ENCODE results near the gene GPR84. TPM values are rescaled to one million over a fixed set of nuclear protein-coding genes. Genes with fewer than 3 reads are reported as not detected.

GPR84 gene
- total and polyA plus RNA-seq, 2 of the 8 experiments (the other 6 are each of a cell fraction or from before 2014, with no cell fraction given): 0.09 TPM; not detected in 1

DNA sequence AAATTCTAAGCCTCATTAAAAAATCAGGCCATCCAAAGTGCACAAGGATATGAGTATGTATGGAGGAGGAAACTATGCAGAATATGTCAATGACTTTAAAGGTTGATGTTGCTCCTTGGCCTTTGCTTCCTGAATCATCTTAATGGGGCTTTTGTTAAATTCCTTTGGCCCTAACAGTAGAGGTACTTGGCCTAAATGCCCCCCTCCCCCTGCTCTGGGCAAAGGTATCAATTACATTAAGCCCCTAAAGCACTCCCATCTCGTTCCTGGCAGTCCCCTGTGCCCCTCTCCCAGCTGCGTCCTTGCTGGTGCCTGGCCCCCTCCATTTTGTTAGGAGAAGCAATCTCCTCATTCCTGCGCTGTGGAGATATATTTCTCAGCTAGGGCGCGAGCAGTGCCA, 34.5 kb downstream of the GPR84 start:
- no peak overlapping the region for H3K4me3 ChIP-seq (ENCODE audit: extremely low read depth in 1 of 4, insufficient read depth in 2 of 4, low read depth in 3 of 4, low read length in 4 of 4)
- H2BK20ac ChIP-seq (ENCODE audit: low read length): no peak overlapping the region
- no peak overlapping the region for H3K18ac ChIP-seq (ENCODE audit: extremely low read depth, low read length)
- H3K4ac ChIP-seq (replicated peaks; ENCODE audit: insufficient read length, low read depth, low read length): no peak overlapping the region
- CTCF ChIA-PET (ENCODE audit: partially characterized antibody): interaction anchor here (1.0 to 34.6 kb wide), 13 partner anchors 8 to 136 kb away, joined by 3 to 618 read pairs (median 4); partner anchors contain the start of gene NFE2
- no peaks in the 10 kb centered on the region; a peak in 1 of 8 replicates for H3K36me3 ChIP-seq (ENCODE audit: control insufficient read depth in 2 of 4, insufficient read depth in 4 of 4, low read length in 3 of 4)
- H3K9me3 ChIP-seq (ENCODE audit: insufficient read depth in 2 of 2, low read depth in 1 of 2, low read length in 1 of 2): no peaks in the 10 kb centered on the region
- no peak overlapping the region for H3K9ac ChIP-seq (replicated peaks in 1 of 4; ENCODE audit: extremely low read depth in 1 of 4, low read depth in 3 of 4, low read length in 3 of 4)
- no peak overlapping the region for H2AK5ac ChIP-seq (ENCODE audit: low read depth, low read length)
- no peak overlapping the region for H4K8ac ChIP-seq (ENCODE audit: extremely low read depth, insufficient read depth, low read length)
- POLR2A ChIA-PET (ENCODE audit: partially characterized antibody): interaction anchor here (1.0 to 16.2 kb wide), 7 partner anchors 22 to 75 kb away, joined by 3 to 166 read pairs (median 74); partner anchors contain the start of genes CBX5 and HNRNPA1
- no peak overlapping the region for H3K56ac ChIP-seq (replicated peaks; ENCODE audit: insufficient read length, low read depth, low read length)
- no peak overlapping the region for H4K5ac ChIP-seq (ENCODE audit: insufficient read length, low read depth, low read length)
- FAIRE-seq (no peak), DNase-seq (ENCODE audit: low read depth in 1 of 2, low spot score in 2 of 2) (peak in 1 of 2 experiments; percentile 25)
- no peak overlapping the region for H3K27ac ChIP-seq (ENCODE audit: low read depth, low read length)
- TF ChIP-seq RNF2 (IDR thresholded peaks at IDR 0.05; ENCODE audit: borderline replicate concordance, low read depth, low read length, missing control alignments, poor library complexity, severe bottlenecking): no peak
- TF ChIP-seq TCF12 (IDR thresholded peaks at IDR 0.05; ENCODE audit: low read depth, low read length): no peak
- TF ChIP-seq CTBP2 (IDR thresholded peaks at IDR 0.05; ENCODE audit: borderline replicate concordance, insufficient read depth, insufficient read length, low read length): no peak
- TF ChIP-seq POLR2AphosphoS5 (IDR thresholded peaks at IDR 0.05; ENCODE audit: low read depth, low read length): no peak
- TF ChIP-seq, protein P1, sequence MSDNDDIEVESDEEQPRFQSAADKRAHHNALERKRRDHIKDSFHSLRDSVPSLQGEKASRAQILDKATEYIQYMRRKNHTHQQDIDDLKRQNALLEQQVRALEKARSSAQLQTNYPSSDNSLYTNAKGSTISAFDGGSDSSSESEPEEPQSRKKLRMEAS (IDR thresholded peaks at IDR 0.05): no peak
- no peak for TF ChIP-seq JUN (IDR thresholded peaks at IDR 0.05; ENCODE audit: low read depth, low read length)
- TF ChIP-seq CHD2 (IDR thresholded peaks at IDR 0.05; ENCODE audit: low read length): no peak
- TF ChIP-seq TEAD4 (IDR thresholded peaks at IDR 0.05; ENCODE audit: low read depth, low read length): no peak
- TF ChIP-seq, protein P2, sequence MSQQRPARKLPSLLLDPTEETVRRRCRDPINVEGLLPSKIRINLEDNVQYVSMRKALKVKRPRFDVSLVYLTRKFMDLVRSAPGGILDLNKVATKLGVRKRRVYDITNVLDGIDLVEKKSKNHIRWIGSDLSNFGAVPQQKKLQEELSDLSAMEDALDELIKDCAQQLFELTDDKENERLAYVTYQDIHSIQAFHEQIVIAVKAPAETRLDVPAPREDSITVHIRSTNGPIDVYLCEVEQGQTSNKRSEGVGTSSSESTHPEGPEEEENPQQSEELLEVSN (IDR thresholded peaks at IDR 0.05): no peak
- no peak for TF ChIP-seq NRF1 (IDR thresholded peaks at IDR 0.05; ENCODE audit: low read depth, low read length)
- H2BK5ac ChIP-seq (ENCODE audit: low read depth, low read length): no peak overlapping the region
- peaks cover 4% of the 10 kb centered on the region; the same call in 1 of the 2 replicates for H3K23me2 ChIP-seq (ENCODE audit: low read depth, low read length)
- H3K4me1 ChIP-seq (replicated peaks in 1 of 4; ENCODE audit: control insufficient read depth in 3 of 4, insufficient read depth in 4 of 4, low read length in 3 of 4): peaks cover 0 to 9% (median 3%) of the 10 kb centered on the region in 4 experiments; a peak in 2 of 7 replicates
- no peaks in the 10 kb centered on the region for H3K27me3 ChIP-seq (replicated peaks in 1 of 4; ENCODE audit: control insufficient read depth in 3 of 4, extremely low read depth in 1 of 4, insufficient read depth in 3 of 4, low read length in 3 of 4)
- no peak overlapping the region for H3K14ac ChIP-seq (ENCODE audit: insufficient read length)
- peaks cover 3% of the 10 kb centered on the region; the same call in 1 of the 2 replicates for H3K79me1 ChIP-seq (ENCODE audit: low read depth, low read length)
- H2AFZ ChIP-seq (ENCODE audit: low read length): no peak overlapping the region
- 87% methylated on average over 5 of the region's 5 CpGs; no CpG with 5 or more reads in 1 of the 2 experiments for WGBS, 2 experiments (ENCODE audit: extremely low coverage in 1 of 2, insufficient coverage in 1 of 2, insufficient read length in 1 of 2, insufficient replicate concordance in 2 of 2, low coverage in 1 of 2, low lambda C conversion rate in 2 of 2, missing lambda C conversion rate in 1 of 2)
- H4K91ac ChIP-seq (replicated peaks; ENCODE audit: insufficient read length, low read length): no peak overlapping the region
- peaks cover 0 to 5% of the 10 kb centered on the region in 2 experiments; a peak in 2 of 4 replicates for H3K79me2 ChIP-seq (ENCODE audit: control insufficient read depth in 1 of 2, insufficient read depth in 2 of 2, low read length in 2 of 2)
- no peak overlapping the region for H3K23ac ChIP-seq (ENCODE audit: insufficient read length)
- no peak overlapping the region for H2BK15ac ChIP-seq (ENCODE audit: low read length)
- H2BK12ac ChIP-seq (ENCODE audit: low read depth, low read length): no peak overlapping the region
- H2BK120ac ChIP-seq (replicated peaks; ENCODE audit: low read depth, low read length): no peak overlapping the region
- H3K4me2 ChIP-seq (ENCODE audit: insufficient read depth in 1 of 2, low read depth in 2 of 2, low read length in 2 of 2): no peak overlapping the region
- H4K20me1 ChIP-seq (replicated peaks in 1 of 2; ENCODE audit: control insufficient read depth in 1 of 2, insufficient read depth in 2 of 2, low read length in 2 of 2): peaks cover 0 to 3% of the 10 kb centered on the region in 2 experiments

All from H1 (cell line).